GM12878 (cell line): ENCODE measurements around the gene FCAMR. TPM values are rescaled to one million over a fixed set of nuclear protein-coding genes. Genes with fewer than 3 reads are reported as not detected.

Experiments
- ATAC-seq: fragments of 200-7000 bp; cut with Tn5 transposase; 3 replicates; pipeline ENCODE4 v1.9.1; 2020; ENCODE audit warnings: mild to moderate bottlenecking, moderate library complexity
- BruUV-seq: library from RNA; stranded (reverse); fragments of 400-500 nt; replicated peaks from 2 replicates; lab custom pipeline; 2021; lab: Mats Ljungman, UMichigan
- CTCF ChIA-PET: fragments of 300-600 bp; sonication (Branson Sonifier 250); formaldehyde crosslinking; extraction: SDS; loops from one replicate; lab custom pipeline; 2021; ENCODE audit warnings: inconsistent platforms; lab: Yijun Ruan, JAX
- POLR2A ChIA-PET: fragments of 350-600 bp; formaldehyde crosslinking; extraction: SDS; loops from one replicate; lab custom pipeline; 2021; ENCODE audit warnings: inconsistent platforms; lab: Charles Lee
- RAD21 ChIA-PET: fragments of 300-600 bp; sonication (Branson Sonifier 250); formaldehyde crosslinking; loops from one replicate; lab custom pipeline; 2023; ENCODE audit warnings: antibody characterized with exemption; ENCODE audit not compliant: unreplicated experiment; lab: Charles Lee
- SMC1A ChIA-PET: fragments of 300-600 bp; sonication (Branson Sonifier 250); formaldehyde crosslinking; loops from one replicate; lab custom pipeline; 2023; ENCODE audit not compliant: unreplicated experiment, uncharacterized antibody; lab: Charles Lee
- DNase-seq: peaks from one replicate; pipeline ENCODE4 v3.0.0-alpha.2; 2011; ENCODE audit warnings: low read depth, low spot score
- FAIRE-seq: peaks from 3 replicates; lab custom pipeline; 2011; peaks lifted over from hg19 to GRCh38; lab: Jason Lieb, UNC
- H2AFZ ChIP-seq: 2 replicates; pipeline ENCODE4 v1.6.0; 2011; ENCODE audit warnings: low read depth, low read length, control low read depth; ENCODE audit not compliant: control insufficient read depth
- H3K27ac ChIP-seq: 2 replicates; pipeline ENCODE4 v1.5.1; 2011; ENCODE audit warnings: control low read depth; ENCODE audit not compliant: control insufficient read depth, insufficient read depth
- H3K27me3 ChIP-seq, 2 experiments: replicated peaks in 1 of 2; 2 replicates each; pipeline versions ENCODE4 v1.6.0 to v1.6.1; 2011; ENCODE audit warnings: low read length in 1 of 2; ENCODE audit not compliant: control insufficient read depth in 2 of 2, insufficient read depth in 2 of 2
- H3K36me3 ChIP-seq, 2 experiments: 2 replicates each; pipeline ENCODE4 v1.5.1; 2011; ENCODE audit warnings: low read length in 1 of 2; ENCODE audit not compliant: control insufficient read depth in 2 of 2, insufficient read depth in 2 of 2
- H3K4me1 ChIP-seq: 2 replicates; pipeline ENCODE4 v1.6.1; 2011; ENCODE audit warnings: mild to moderate bottlenecking, low read length, moderate library complexity, mixed read lengths; ENCODE audit not compliant: control insufficient read depth, insufficient read depth
- H3K4me2 ChIP-seq: 2 replicates; pipeline ENCODE4 v1.6.0; 2011; ENCODE audit warnings: control low read depth; ENCODE audit not compliant: control insufficient read depth, insufficient read depth
- H3K4me3 ChIP-seq: fragments of 200-600 bp; sonication (generic); 2 replicates; pipeline ENCODE4 v1.5.1; 2016
- H3K79me2 ChIP-seq: 2 replicates; pipeline ENCODE4 v1.6.0; 2011; ENCODE audit warnings: low read length; ENCODE audit not compliant: control insufficient read depth, insufficient read depth
- H3K9ac ChIP-seq: 2 replicates; pipeline ENCODE4 v1.8.0; 2011; ENCODE audit warnings: low read length, control low read depth, mixed read lengths; ENCODE audit not compliant: control insufficient read depth, insufficient read depth
- H3K9me3 ChIP-seq: replicated peaks from 3 replicates; pipeline ENCODE4 v1.5.1; 2011; ENCODE audit warnings: mild to moderate bottlenecking, low read length; ENCODE audit not compliant: control insufficient read depth, insufficient read depth
- H4K20me1 ChIP-seq: 2 replicates; pipeline ENCODE4 v1.6.0; 2011; ENCODE audit not compliant: control insufficient read depth, insufficient read depth
- HCFC1 ChIP-seq: fragments of 150-350 bp; IDR thresholded peaks from 2 replicates; pipeline ENCODE4 v1.6.1; 2014; ENCODE audit warnings: low read length
- MXI1 ChIP-seq: fragments of 150-350 bp; IDR thresholded peaks from 2 replicates; pipeline ENCODE4 v1.6.1; 2011; ENCODE audit warnings: low read depth, mild to moderate bottlenecking, inconsistent platforms, low read length, improper control_type of control experiment
- RFX5 ChIP-seq: IDR thresholded peaks from 2 replicates; pipeline ENCODE4 v1.6.1; 2011; ENCODE audit warnings: low read depth, low read length, improper control_type of control experiment
- YBX1 ChIP-seq: fragments of 450-650 bp; IDR thresholded peaks from 2 replicates; pipeline ENCODE4 v1.6.1; 2016; ENCODE audit warnings: antibody characterized with exemption
- WGBS: methylation state at CpG from one replicate; pipeline ENCODE4 v1.1.6; 2016; ENCODE audit warnings: low lambda C conversion rate; ENCODE audit not compliant: insufficient replicate concordance, insufficient coverage; ENCODE audit errors: missing lambda C conversion rate; 5-methylcytosine and 5-hydroxymethylcytosine counted together
- in situ Hi-C: fragments of 300-500 bp; cut with MboI; formaldehyde crosslinking; loops from 9 replicates; pipeline ENCODE4 v1.14.3; 2018; ENCODE audit warnings: mixed read lengths
- intact Hi-C: fragments of 100-400 bp; cut with micrococcal nuclease; formaldehyde crosslinking; loops from one replicate; pipeline ENCODE4 v1.14.2; 2022; ENCODE audit not compliant: unreplicated experiment
- polyA plus RNA-seq, 11 experiments: library from polyadenylated mRNA; depleted of rRNA in 4 of 11; unstranded in 6 of 11; stranded (reverse) in 5 of 11; fragments of >200 nt; fragmentation: Nextera tagmentation in 4 of 11; fragmentation: Illumina TruSeq in 1 of 11; extraction: Ambion mirVana in 4 of 11; extraction: Trizol in 1 of 11; gene quantifications; 1 replicate in 1 of 11; 2 replicates in 10 of 11; pipeline versions ENCODE4 v1.2.1 to v1.2.3, GENCODE V29; 2011 to 2016; ENCODE audit warnings: inconsistent platforms in 2 of 11, missing spikeins in 2 of 11, low read depth in 1 of 11
- total RNA-seq, 4 experiments: library from RNA; depleted of rRNA in 3 of 4; stranded (reverse); fragments of >200 nt in 3 of 4; fragmentation: Illumina TruSeq in 1 of 4; extraction: Trizol in 1 of 4; gene quantifications; 2 replicates each; pipeline versions ENCODE4 v1.2.1 to v1.2.3, GENCODE V29; 2013 to 2021
- TF ChIP-seq, protein P1 (sequence below): fragments of 450-650 bp; IDR thresholded peaks from 2 replicates; pipeline ENCODE4 v1.6.1; 2017; ENCODE audit warnings: antibody characterized with exemption, mild to moderate bottlenecking, moderate library complexity
- TF ChIP-seq, protein P2 (sequence below): fragments of 450-650 bp; IDR thresholded peaks from 2 replicates; pipeline ENCODE4 v1.6.1; 2016; ENCODE audit warnings: mild to moderate bottlenecking, moderate library complexity, borderline replicate concordance
- TF ChIP-seq, protein P3 (sequence below): IDR thresholded peaks from 2 replicates; pipeline ENCODE4 v1.6.1; 2011; ENCODE audit warnings: low read depth, low read length, improper control_type of control experiment, borderline replicate concordance

FCAMR gene
- total and polyA plus RNA-seq, 10 of the 15 experiments (the other 5 are each of a cell fraction or from before 2014, with no cell fraction given): 0.04 to 0.15 (median 0.06) TPM; not detected in 3

DNA sequence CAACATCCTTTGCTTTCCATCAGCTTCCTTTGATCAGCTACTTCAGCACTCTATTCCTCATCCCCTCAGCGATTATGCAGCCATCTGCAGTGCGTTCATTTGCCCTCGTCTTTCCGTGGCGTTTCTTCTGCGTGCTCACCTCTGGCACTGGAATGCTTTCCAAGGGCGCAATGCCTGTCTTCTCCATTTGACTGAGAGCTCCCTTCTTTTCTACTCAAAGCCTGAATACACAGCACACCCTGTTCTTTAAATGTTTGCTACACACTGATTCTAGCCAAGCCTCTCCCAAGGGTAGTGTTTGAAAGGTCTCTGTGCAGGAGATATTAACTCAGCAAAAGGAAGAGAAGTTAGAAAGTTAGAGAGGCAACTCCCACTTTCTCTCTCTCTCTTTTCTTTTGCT is 39.7 kb upstream of the FCAMR start:
- no peaks in the 10 kb centered on the region for H3K4me1 ChIP-seq
- BruUV-seq: no TSS peak
- no peaks in the 10 kb centered on the region for H3K36me3 ChIP-seq
- DNase-seq (no peak), ATAC-seq (no peak), FAIRE-seq (no peak)
- peaks cover 2 to 3% of the 10 kb centered on the region in 2 experiments for H3K27me3 ChIP-seq
- H4K20me1 ChIP-seq: no peaks in the 10 kb centered on the region
- intact Hi-C loops: no loop called here
- ChIA-PET RAD21 (no interaction called here), POLR2A (no interaction called here), SMC1A (no interaction called here), CTCF (interaction anchor here (0.6 kb wide), 1 partner anchor 376 kb away, joined by 3 read pairs; no protein-coding TSS in a partner anchor)
- TF ChIP-seq MXI1 (no peak), HCFC1 (no peak), YBX1 (no peak), RFX5 (no peak)
- TF ChIP-seq, protein P1, sequence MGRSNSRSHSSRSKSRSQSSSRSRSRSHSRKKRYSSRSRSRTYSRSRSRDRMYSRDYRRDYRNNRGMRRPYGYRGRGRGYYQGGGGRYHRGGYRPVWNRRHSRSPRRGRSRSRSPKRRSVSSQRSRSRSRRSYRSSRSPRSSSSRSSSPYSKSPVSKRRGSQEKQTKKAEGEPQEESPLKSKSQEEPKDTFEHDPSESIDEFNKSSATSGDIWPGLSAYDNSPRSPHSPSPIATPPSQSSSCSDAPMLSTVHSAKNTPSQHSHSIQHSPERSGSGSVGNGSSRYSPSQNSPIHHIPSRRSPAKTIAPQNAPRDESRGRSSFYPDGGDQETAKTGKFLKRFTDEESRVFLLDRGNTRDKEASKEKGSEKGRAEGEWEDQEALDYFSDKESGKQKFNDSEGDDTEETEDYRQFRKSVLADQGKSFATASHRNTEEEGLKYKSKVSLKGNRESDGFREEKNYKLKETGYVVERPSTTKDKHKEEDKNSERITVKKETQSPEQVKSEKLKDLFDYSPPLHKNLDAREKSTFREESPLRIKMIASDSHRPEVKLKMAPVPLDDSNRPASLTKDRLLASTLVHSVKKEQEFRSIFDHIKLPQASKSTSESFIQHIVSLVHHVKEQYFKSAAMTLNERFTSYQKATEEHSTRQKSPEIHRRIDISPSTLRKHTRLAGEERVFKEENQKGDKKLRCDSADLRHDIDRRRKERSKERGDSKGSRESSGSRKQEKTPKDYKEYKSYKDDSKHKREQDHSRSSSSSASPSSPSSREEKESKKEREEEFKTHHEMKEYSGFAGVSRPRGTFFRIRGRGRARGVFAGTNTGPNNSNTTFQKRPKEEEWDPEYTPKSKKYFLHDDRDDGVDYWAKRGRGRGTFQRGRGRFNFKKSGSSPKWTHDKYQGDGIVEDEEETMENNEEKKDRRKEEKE: no peak
- TF ChIP-seq, protein P2, sequence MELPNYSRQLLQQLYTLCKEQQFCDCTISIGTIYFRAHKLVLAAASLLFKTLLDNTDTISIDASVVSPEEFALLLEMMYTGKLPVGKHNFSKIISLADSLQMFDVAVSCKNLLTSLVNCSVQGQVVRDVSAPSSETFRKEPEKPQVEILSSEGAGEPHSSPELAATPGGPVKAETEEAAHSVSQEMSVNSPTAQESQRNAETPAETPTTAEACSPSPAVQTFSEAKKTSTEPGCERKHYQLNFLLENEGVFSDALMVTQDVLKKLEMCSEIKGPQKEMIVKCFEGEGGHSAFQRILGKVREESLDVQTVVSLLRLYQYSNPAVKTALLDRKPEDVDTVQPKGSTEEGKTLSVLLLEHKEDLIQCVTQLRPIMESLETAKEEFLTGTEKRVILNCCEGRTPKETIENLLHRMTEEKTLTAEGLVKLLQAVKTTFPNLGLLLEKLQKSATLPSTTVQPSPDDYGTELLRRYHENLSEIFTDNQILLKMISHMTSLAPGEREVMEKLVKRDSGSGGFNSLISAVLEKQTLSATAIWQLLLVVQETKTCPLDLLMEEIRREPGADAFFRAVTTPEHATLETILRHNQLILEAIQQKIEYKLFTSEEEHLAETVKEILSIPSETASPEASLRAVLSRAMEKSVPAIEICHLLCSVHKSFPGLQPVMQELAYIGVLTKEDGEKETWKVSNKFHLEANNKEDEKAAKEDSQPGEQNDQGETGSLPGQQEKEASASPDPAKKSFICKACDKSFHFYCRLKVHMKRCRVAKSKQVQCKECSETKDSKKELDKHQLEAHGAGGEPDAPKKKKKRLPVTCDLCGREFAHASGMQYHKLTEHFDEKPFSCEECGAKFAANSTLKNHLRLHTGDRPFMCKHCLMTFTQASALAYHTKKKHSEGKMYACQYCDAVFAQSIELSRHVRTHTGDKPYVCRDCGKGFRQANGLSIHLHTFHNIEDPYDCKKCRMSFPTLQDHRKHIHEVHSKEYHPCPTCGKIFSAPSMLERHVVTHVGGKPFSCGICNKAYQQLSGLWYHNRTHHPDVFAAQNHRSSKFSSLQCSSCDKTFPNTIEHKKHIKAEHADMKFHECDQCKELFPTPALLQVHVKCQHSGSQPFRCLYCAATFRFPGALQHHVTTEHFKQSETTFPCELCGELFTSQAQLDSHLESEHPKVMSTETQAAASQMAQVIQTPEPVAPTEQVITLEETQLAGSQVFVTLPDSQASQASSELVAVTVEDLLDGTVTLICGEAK: no peak
- TF ChIP-seq, protein P3, sequence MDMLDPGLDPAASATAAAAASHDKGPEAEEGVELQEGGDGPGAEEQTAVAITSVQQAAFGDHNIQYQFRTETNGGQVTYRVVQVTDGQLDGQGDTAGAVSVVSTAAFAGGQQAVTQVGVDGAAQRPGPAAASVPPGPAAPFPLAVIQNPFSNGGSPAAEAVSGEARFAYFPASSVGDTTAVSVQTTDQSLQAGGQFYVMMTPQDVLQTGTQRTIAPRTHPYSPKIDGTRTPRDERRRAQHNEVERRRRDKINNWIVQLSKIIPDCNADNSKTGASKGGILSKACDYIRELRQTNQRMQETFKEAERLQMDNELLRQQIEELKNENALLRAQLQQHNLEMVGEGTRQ: no peak
- WGBS: 71% methylated on average over 7 of the region's 7 CpGs
- H3K4me2 ChIP-seq: no peak overlapping the region
- H3K27ac ChIP-seq: no peak overlapping the region
- H3K9me3 ChIP-seq: no peaks in the 10 kb centered on the region
- H3K4me3 ChIP-seq: no peak overlapping the region
- no peak overlapping the region for H2AFZ ChIP-seq
- no peak overlapping the region for H3K9ac ChIP-seq
- in situ Hi-C loops: no loop called here
- no peaks in the 10 kb centered on the region for H3K79me2 ChIP-seq
